Stimulated activated CD8-positive, alpha-beta memory T cell treated with anti-CD3 and anti-CD28 coated beads, Interleukin-12 subunit alpha, Interleukin-12 subunit beta, amount 100 ng/mL, for 24 hours (primary cell): Measurements from ENCODE around the gene MED28.
"Not testable (repeated sequence)": the region's sequence is repeated elsewhere in the genome, so short reads cannot be mapped to it uniquely, and the experiment has no call there.

Source experiments
- DNase-seq: peaks from one replicate; pipeline ENCODE4 v3.0.0-alpha.2; 2020; ENCODE audit errors: extremely low read depth

Gene MED28

GRCh38 chr4:17614416-17615299 lies at the start of gene MED28:
Gene MED28 (plus strand): TSS chr4:17614641. CDS start chr4:17614655, 14 bp downstream.
- DNase-seq, result peak; percentile 92

- no peak for DNase-seq
Observed at GRCh38 chr4:17565846-17566245, 48.6 kb upstream of the MED28 start.

DNA sequence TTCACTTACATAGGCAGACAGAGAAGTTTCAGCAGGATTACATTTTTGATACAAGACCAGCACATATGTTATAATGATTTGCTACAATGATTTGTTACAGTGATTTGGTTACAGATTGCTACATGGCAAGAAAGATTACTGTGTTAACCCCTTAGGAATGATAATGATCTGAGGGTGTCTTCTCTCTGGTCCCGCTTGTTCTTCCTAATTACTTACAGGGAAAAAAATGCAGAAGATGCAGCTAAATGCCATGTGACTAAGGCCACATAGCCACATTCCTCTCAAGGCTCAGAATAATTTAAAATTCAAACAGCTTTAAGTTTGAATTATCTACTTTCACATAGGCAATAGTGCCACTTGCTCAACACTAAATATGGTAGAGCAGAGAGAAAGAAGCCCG lies 47.2 kb upstream of the MED28 start:
- no peak for DNase-seq

- no peak for DNase-seq
Observed at GRCh38 chr4:17574206-17574605, 40.2 kb upstream of the MED28 start.

- not testable (repeated sequence) for DNase-seq
Observed at GRCh38 chr4:17575177-17575576, 39.3 kb upstream of the MED28 start.

- DNase-seq, result peak; percentile 97
Observed at GRCh38 chr4:17576932-17577664, 37.3 kb upstream of the MED28 start, which contains the start of gene LAP3. Gene LAP3 (plus strand): TSS chr4:17577198. CDS start chr4:17577466, 268 bp downstream.

GRCh38 chr4:17577665-17578481 lies 36.6 kb upstream of the MED28 start:
- DNase-seq, result no peak

- no peak for DNase-seq
Observed at GRCh38 chr4:17578482-17578891, 36.0 kb upstream of the MED28 start.

GRCh38 chr4:17580969-17581368 lies 33.5 kb upstream of the MED28 start:
- no peak for DNase-seq

GRCh38 chr4:17583276-17583675 lies 31.2 kb upstream of the MED28 start:
- DNase-seq, result no peak

DNA sequence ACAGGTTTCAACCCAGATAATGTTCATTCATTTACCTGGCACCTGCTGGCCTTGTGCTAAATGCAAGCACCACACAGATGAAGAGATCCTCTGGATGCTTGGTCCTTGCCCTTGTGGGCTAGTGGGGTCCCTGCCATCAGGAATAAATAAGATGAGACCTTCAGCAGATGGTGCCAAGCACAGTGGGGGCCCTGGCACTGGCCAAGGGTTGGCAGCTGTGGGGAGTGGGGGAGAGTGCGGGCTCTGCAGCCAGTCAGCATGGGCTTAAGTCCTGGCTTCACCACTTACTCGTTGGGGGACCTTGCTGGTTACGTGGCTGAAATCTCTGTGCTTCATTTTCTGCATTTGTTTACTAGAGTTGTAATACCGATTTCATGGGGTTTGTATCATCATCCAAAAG lies 30.5 kb upstream of the MED28 start:
- no peak for DNase-seq

- DNase-seq, result no peak
Observed at GRCh38 chr4:17584521-17585213, 29.8 kb upstream of the MED28 start.

DNA sequence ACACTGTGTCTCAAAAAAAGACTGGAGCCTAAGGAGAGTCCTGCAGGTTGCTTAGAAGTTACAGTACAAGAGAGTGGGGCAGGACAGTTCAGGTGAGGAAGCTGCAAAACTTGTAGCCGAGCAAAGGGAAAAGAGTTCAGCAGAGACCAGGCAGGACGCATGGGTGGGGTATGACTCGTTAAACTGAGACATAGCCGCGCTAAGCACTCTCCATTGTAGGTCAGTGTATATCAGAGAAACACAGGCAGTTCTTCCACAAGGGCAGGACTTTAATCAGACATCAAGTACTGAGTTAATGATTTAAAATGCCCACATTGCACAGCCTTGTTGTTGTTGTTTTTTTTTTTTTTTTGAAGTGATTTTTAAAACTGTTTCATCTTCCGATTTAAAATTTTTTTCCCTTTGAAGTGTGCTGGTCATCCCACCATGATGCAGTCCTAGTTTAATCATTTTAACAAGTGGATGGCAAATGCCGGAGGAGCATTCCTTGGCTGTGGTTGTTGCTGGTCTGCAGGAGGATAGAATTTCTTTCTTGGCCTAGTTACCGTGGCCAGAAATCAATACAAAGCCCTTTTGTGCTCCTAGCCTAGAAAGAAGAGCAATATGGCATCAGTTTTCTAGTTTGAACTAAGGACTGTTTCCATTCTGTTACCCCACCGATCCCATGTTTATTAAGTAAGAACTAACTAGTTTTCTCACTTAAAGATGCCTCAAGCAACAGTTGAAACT lies 27.2 kb upstream of the MED28 start:
- no peak for DNase-seq

DNA sequence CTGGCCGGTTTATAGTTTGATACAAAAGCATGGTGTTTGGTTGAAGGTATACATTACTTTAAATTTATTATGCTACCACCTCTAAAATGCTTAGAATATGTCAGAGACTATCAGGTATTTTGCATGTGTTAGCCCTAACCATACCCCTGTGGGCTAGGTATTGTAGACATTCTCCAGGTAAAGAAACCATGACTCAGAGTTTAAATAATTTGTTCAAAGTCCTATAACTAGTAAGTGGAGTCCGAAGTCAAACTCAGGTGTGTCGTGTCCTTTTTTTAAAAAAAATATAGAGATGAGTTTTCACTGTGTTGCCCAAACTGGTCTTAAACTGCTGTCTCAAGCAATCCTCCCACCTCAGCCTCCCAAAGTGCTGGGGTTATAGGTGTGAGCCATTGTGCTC lies 25.1 kb upstream of the MED28 start:
- DNase-seq, result no peak

GRCh38 chr4:17595471-17596005 lies 18.9 kb upstream of the MED28 start:
- no peak for DNase-seq

DNA sequence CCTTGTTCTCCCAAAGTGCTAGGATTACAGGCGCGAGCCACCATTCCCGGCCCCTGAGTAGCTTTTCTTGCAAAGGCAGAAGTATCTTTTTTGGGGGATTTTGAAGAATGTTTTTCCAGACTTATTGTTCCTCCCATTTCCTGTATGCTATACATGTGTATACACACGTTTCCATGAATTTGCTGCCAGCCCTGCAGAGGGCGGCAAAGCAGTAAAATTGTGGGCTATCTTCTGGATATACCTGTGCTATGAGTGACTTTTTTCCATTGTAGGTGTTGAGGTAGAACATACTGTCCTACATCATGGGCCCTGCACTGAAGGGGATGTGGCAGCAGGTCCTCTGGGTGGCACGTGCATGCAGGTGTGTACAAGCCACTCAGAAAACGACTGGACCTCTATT lies 16.9 kb upstream of the MED28 start:
- no peak for DNase-seq

DNA sequence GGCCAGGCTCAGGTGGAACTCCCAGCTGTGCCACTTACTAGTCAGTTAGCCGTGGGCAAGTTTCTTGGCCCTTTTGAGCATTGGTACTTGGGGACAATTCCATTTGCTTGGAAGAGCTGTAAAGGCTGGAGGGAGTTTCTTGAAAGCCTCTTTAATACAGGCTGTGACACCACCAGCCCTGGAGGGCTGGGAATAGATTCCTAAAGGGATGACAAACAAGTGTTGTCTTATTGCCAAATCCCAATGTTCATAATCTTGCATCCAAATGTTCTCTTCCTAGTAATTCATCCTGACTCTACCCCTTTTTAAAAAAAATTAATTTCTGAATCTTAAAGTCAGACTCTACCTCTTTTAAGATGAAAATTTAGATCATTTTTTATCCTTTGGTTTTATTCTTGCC lies 14.6 kb upstream of the MED28 start:
- no peak for DNase-seq

DNA sequence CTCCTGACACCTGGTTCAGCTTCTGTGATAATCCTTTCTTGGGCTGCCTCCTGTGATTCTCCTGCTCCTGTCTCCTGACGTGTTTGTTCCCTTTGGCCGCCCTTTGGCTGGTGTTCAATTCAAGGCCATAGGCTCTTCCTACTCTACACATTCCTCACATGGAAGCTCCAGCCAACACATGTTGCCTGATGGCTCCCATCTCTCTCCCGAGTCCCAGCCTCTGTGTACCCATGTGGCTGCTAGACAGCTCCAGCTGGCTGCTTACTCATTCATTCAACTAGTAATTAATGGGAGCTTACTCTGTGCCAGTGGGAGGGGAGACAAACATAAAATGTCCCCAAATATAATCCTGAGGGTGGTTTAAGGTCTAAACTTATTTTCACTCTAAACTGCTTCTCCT lies 9.2 kb upstream of the MED28 start:
- DNase-seq, result no peak

- no peak for DNase-seq
Observed at GRCh38 chr4:17613761-17614415, 553 bp upstream of the MED28 start.

DNA sequence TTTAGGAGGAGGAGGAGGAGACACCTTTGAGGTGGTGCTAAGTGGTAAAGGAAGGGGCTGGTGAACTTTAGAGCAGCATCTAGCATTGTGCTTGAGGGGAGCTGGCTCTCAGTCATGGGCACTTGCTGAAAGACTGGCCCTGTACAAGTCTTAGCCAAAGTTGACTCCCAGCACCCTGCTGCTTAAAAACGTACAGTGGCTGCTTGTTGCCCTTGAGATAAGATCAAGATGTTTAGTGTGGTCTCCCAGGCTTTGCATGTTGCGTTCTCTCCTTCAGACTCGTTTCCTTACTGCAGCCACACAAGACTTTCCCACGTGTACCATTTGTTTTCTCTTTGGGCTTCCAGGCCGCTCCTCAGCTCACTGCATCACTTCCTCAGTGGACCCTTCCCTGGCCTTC lies 1.8 kb downstream of the MED28 start:
- DNase-seq, result no peak
